HepG2 (cell line): ENCODE results near the gene EVA1A. TPM values are rescaled to one million over a fixed set of nuclear protein-coding genes. Genes with fewer than 3 reads are reported as not detected.
A peak's percentile ranks its signal among the peaks of the same experiment; 100 is the strongest.

Experiments used
- ATAC-seq: fragments of 200-7000 bp; cut with Tn5 transposase; 3 replicates; pipeline ENCODE4 v1.9.1; 2020; ENCODE audit warnings: mild to moderate bottlenecking, moderate library complexity
- BruUV-seq: library from RNA; stranded (reverse); fragments of 400-500 nt; replicated peaks from 2 replicates; lab custom pipeline; 2021; lab: Mats Ljungman, UMichigan
- CTCF ChIA-PET: fragments of 300-600 bp; formaldehyde crosslinking; extraction: SDS; loops from one replicate; lab custom pipeline; 2021; ENCODE audit warnings: low total read pairs, inconsistent platforms, low intra/inter-chr PET ratio; lab: Yijun Ruan, JAX
- POLR2A ChIA-PET: fragments of 350-600 bp; sonication (Branson Sonifier 250); formaldehyde crosslinking; loops from one replicate; lab custom pipeline; 2020; ENCODE audit warnings: antibody characterized with exemption, inconsistent platforms; lab: Yijun Ruan, JAX
- DNase-seq: peaks from one replicate; pipeline ENCODE4 v3.0.0-alpha.2; 2015; ENCODE audit warnings: low spot score
- FAIRE-seq: peaks from 3 replicates; lab custom pipeline; 2011; peaks lifted over from hg19 to GRCh38; lab: Jason Lieb, UNC
- H2AFZ ChIP-seq: one replicate; pipeline ENCODE4 v1.6.1; 2011; ENCODE audit warnings: low read length, inconsistent platforms
- H3K27ac ChIP-seq: fragments of 300-600 bp; 3 replicates; pipeline ENCODE4 v1.8.0; 2011; ENCODE audit warnings: mixed run types, mild to moderate bottlenecking, mixed read lengths, low read length, inconsistent platforms; ENCODE audit not compliant: insufficient read depth; ENCODE audit errors: extremely low read length
- H3K27me3 ChIP-seq, 2 experiments: fragments of 200-600 bp in 1 of 2; 2 replicates in 1 of 2; 3 replicates in 1 of 2; pipeline versions ENCODE4 v1.6.0 to v1.8.0; 2011; ENCODE audit warnings: low read length in 2 of 2, mild to moderate bottlenecking in 2 of 2, moderate library complexity in 2 of 2, inconsistent platforms in 1 of 2; ENCODE audit not compliant: insufficient read depth in 2 of 2, control insufficient read depth in 1 of 2
- H3K36me3 ChIP-seq, 2 experiments: fragments of 200-600 bp in 1 of 2; replicated peaks in 1 of 2; 2 replicates in 1 of 2; 3 replicates in 1 of 2; pipeline versions ENCODE4 v1.5.1 to v1.8.0; 2011; ENCODE audit warnings: low read length in 2 of 2, inconsistent platforms in 1 of 2; ENCODE audit not compliant: insufficient read depth in 2 of 2, control insufficient read depth in 1 of 2
- H3K4me1 ChIP-seq: 2 replicates; pipeline ENCODE4 v1.5.1; 2012; ENCODE audit warnings: low read length, inconsistent platforms; ENCODE audit not compliant: insufficient read depth
- H3K4me2 ChIP-seq: 2 replicates; pipeline ENCODE4 v1.6.0; 2011; ENCODE audit warnings: low read depth, low read length, inconsistent platforms
- H3K4me3 ChIP-seq, 3 experiments: fragments of 200-600 bp in 1 of 3; sonication (generic), shearing (Covaris generic) in 1 of 3; replicated peaks in 1 of 3; 2 replicates each; pipeline ENCODE4 v1.5.1; 2011 to 2016; ENCODE audit warnings: low read length in 3 of 3, inconsistent platforms in 2 of 3, low read depth in 2 of 3, mild to moderate bottlenecking in 2 of 3, control low read depth in 1 of 3, mixed read lengths in 1 of 3; ENCODE audit not compliant: insufficient read depth in 1 of 3
- H3K79me2 ChIP-seq: one replicate; pipeline ENCODE4 v1.6.1; 2011; ENCODE audit warnings: low read length, inconsistent platforms; ENCODE audit not compliant: insufficient read depth
- H3K9ac ChIP-seq: 2 replicates; pipeline ENCODE4 v1.6.0; 2011; ENCODE audit warnings: mild to moderate bottlenecking, low read depth, low read length, inconsistent platforms; ENCODE audit not compliant: insufficient read depth
- H3K9me3 ChIP-seq: 2 replicates; pipeline ENCODE4 v1.5.1; 2012; ENCODE audit warnings: mild to moderate bottlenecking, low read length
- H4K20me1 ChIP-seq: 2 replicates; pipeline ENCODE4 v1.6.0; 2011; ENCODE audit warnings: inconsistent platforms, mild to moderate bottlenecking, low read length, moderate library complexity; ENCODE audit not compliant: insufficient read depth
- CENPT ChIP-seq: sonication (generic); formaldehyde crosslinking; IDR thresholded peaks from 2 replicates; pipeline ENCODE4 v1.8.0; 2022; ENCODE audit warnings: low read depth, mild to moderate bottlenecking, moderate library complexity, missing genetic modification reagents
- GABPB1 ChIP-seq: IDR thresholded peaks from 2 replicates; pipeline ENCODE4 v1.6.1; 2016; ENCODE audit warnings: mild to moderate bottlenecking, missing genetic modification reagents, moderate library complexity, missing compliant biosample characterization
- GTF2F1 ChIP-seq: fragments of 150-350 bp; IDR thresholded peaks from 2 replicates; pipeline ENCODE4 v1.6.1; 2014; ENCODE audit warnings: low read length
- NR2F2 ChIP-seq: IDR thresholded peaks from 2 replicates; pipeline ENCODE4 v1.6.1; 2012; ENCODE audit warnings: low read depth, inconsistent platforms, borderline replicate concordance
- REPIN1 ChIP-seq: sonication (generic); formaldehyde crosslinking; IDR thresholded peaks from 2 replicates; pipeline ENCODE4 v1.8.0; 2022; ENCODE audit warnings: missing genetic modification reagents, low read depth, mild to moderate bottlenecking, borderline replicate concordance
- SALL1 ChIP-seq: sonication (generic); formaldehyde crosslinking; IDR thresholded peaks from 2 replicates; pipeline ENCODE4 v1.8.0; 2022; ENCODE audit warnings: mild to moderate bottlenecking, missing genetic modification reagents
- SNRNP70 ChIP-seq: fragments of 200-400 bp; formaldehyde crosslinking; IDR thresholded peaks from 2 replicates; pipeline ENCODE4 v1.6.1; 2017; ENCODE audit warnings: mild to moderate bottlenecking, low read depth, low read length, moderate library complexity
- SP140L ChIP-seq: sonication (generic); formaldehyde crosslinking; IDR thresholded peaks from 2 replicates; pipeline ENCODE4 v1.4.0; 2020; ENCODE audit warnings: missing genetic modification reagents, borderline replicate concordance
- TCF12 ChIP-seq, 2 experiments: fragments of 450-650 bp in 1 of 2; sonication (generic) in 1 of 2; formaldehyde crosslinking in 1 of 2; IDR thresholded peaks; 2 replicates each; pipeline versions ENCODE4 v1.6.1 to v1.8.0; 2017 to 2022; ENCODE audit warnings: antibody characterized with exemption in 1 of 2, mild to moderate bottlenecking in 1 of 2, missing genetic modification reagents in 1 of 2, moderate library complexity in 1 of 2
- TGIF2 ChIP-seq: IDR thresholded peaks from 2 replicates; pipeline ENCODE4 v1.6.1; 2016; ENCODE audit warnings: control low read depth, missing compliant biosample characterization
- THRA ChIP-seq: sonication (generic); formaldehyde crosslinking; IDR thresholded peaks from 2 replicates; pipeline ENCODE4 v1.4.0; 2020; ENCODE audit warnings: missing genetic modification reagents, borderline replicate concordance
- ZBTB10 ChIP-seq: sonication (generic); formaldehyde crosslinking; IDR thresholded peaks from 2 replicates; pipeline ENCODE4 v1.4.0; 2020; ENCODE audit warnings: missing genetic modification reagents, borderline replicate concordance
- ZBTB38 ChIP-seq: sonication (generic); formaldehyde crosslinking; IDR thresholded peaks from 2 replicates; pipeline ENCODE4 v1.5.1; 2020; ENCODE audit warnings: mild to moderate bottlenecking, missing genetic modification reagents
- ZNF12 ChIP-seq: sonication (generic); formaldehyde crosslinking; IDR thresholded peaks from 2 replicates; pipeline ENCODE4 v1.5.0; 2020; ENCODE audit warnings: missing genetic modification reagents
- ZNF468 ChIP-seq: sonication (generic); formaldehyde crosslinking; IDR thresholded peaks from 2 replicates; pipeline ENCODE4 v1.8.0; 2022; ENCODE audit warnings: mild to moderate bottlenecking, moderate library complexity, missing genetic modification reagents
- ZNF550 ChIP-seq: sonication (generic); formaldehyde crosslinking; IDR thresholded peaks from 2 replicates; pipeline ENCODE4 v1.4.0; 2020; ENCODE audit warnings: mild to moderate bottlenecking, missing genetic modification reagents, borderline replicate concordance
- WGBS: methylation state at CpG from one replicate; pipeline ENCODE4 v1.1.6; 2017; ENCODE audit warnings: low lambda C conversion rate; 5-methylcytosine and 5-hydroxymethylcytosine counted together
- in situ Hi-C: cut with HindIII; loops from 2 replicates; pipeline ENCODE4 v1.10.0; 2017; ENCODE audit warnings: low pct_unique_long_range_greater_than_20kb; ENCODE audit not compliant: extremely low pct_ligation_motif_present
- intact Hi-C: fragments of 100-400 bp; cut with micrococcal nuclease; formaldehyde crosslinking; loops from one replicate; pipeline ENCODE4 v1.10.0; 2022; ENCODE audit not compliant: unreplicated experiment
- polyA plus RNA-seq, 8 experiments: library from polyadenylated mRNA; depleted of rRNA in 3 of 8; stranded (reverse) in 7 of 8; unstranded in 1 of 8; fragments of >200 nt; fragmentation: Illumina TruSeq in 4 of 8; extraction: Trizol in 4 of 8; gene quantifications; 2 replicates each; pipeline versions ENCODE4 v1.2.1 to v1.2.3, GENCODE V29; 2011 to 2016; ENCODE audit warnings: low read depth in 4 of 8, missing spikeins in 1 of 8, mixed read lengths in 1 of 8; ENCODE audit not compliant: insufficient read depth in 1 of 8
- total RNA-seq, 5 experiments: library from RNA; depleted of rRNA; stranded (reverse); fragments of >200 nt; fragmentation: Illumina TruSeq; extraction: Trizol; gene quantifications; 2 replicates each; pipeline ENCODE4 v1.2.3, GENCODE V29; 2016; ENCODE audit warnings: low read depth in 1 of 5

EVA1A gene
- total and polyA plus RNA-seq, 2 of the 13 experiments (the other 11 are each of a cell fraction or from before 2014, with no cell fraction given), result 57.5 to 57.8 TPM

DNA sequence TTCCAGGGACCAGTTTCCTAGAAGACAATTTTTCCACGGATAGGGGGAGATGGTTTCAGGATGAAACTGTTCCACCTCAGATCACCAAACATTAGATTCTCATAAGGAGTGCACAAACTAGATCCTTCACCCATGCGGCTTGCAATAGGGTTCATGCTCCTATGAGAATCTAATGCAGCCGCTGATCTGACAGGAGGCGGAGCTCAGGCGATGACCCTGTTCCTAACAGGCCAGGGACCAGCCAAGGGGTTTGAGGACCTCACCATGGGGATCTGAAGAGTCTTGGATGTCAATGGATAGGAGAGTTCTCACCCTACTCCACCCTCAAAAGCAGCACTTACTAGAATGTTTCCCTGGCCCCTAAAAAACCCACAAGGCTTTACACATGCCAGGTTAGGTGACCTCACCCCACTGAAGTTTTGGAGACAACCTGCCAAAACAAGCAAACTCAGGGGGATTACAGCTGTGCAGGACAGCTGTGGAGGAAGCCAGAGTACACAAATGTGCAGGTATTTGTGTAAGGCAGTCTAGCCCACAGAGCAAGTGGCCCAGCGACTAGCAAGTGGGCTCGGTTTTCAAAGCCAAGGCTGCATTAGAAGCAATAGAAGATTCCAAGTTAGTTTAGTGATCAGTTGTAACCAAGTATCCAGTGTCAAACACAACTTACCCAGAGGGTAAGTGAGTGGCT lies 3.9 kb downstream of the EVA1A start:
- H3K79me2 ChIP-seq, result peaks cover 99% of the 10 kb centered on the region
- ChIA-PET CTCF (no interaction called here), POLR2A (interaction anchor here (1.3 to 6.6 kb wide), 8 partner anchors 8 to 76 kb away, joined by 3 to 84 read pairs (median 13); no protein-coding TSS in a partner anchor)
- peak overlapping the region; percentile 45 to 91 (median 84) for H3K4me3 ChIP-seq
- WGBS, result 73% methylated on average over 7 of the region's 7 CpGs
- H3K36me3 ChIP-seq, result peaks cover 10 to 30% of the 10 kb centered on the region in 2 experiments
- DNase-seq, result peak; percentile 44
- H3K27me3 ChIP-seq, result no peaks in the 10 kb centered on the region; a peak in 1 of 5 replicates
- intact Hi-C loops, result no loop called here
- peak overlapping the region; percentile 67; the same call in 1 of the 2 replicates for H3K9ac ChIP-seq
- no peak for ATAC-seq
- H3K9me3 ChIP-seq, result no peaks in the 10 kb centered on the region
- H4K20me1 ChIP-seq, result peaks cover 34% of the 10 kb centered on the region
- BruUV-seq, result no TSS peak
- FAIRE-seq, result peak; percentile 36
- H3K4me2 ChIP-seq, result peak overlapping the region; percentile 96
- H2AFZ ChIP-seq, result no peak overlapping the region
- in situ Hi-C loops, result loop anchor here (10.0 kb wide), 1 partner anchor 48 kb away; no protein-coding TSS in a partner anchor
- H3K4me1 ChIP-seq, result peaks cover 83% of the 10 kb centered on the region
- peak overlapping the region; percentile 43 for H3K27ac ChIP-seq
- TF ChIP-seq TCF12 (IDR thresholded peaks at IDR 0.05) (no peak), TCF12 (CRISPR knock-in tag; IDR thresholded peaks at IDR 0.05) (no peak), ZNF550 (CRISPR knock-in tag) (no peak), ZNF12 (CRISPR knock-in tag) (no peak), GABPB1 (CRISPR knock-in tag) (no peak), ZBTB38 (peak; percentile 52; the same call in 1 of the 2 replicates), GTF2F1 (no peak), CENPT (CRISPR knock-in tag) (no peak), ZNF468 (CRISPR knock-in tag) (no peak), TGIF2 (CRISPR knock-in tag) (no peak), NR2F2 (no peak), REPIN1 (CRISPR knock-in tag) (no peak), SNRNP70 (no peak), ZBTB10 (no peak), SP140L (CRISPR knock-in tag) (no peak), THRA (CRISPR knock-in tag) (no peak), SALL1 (CRISPR knock-in tag) (peak; percentile 28; the same call in 1 of the 2 replicates)
